A549 (cell line): ENCODE measurements around the gene MYRF.

Experiments used
- CHD2 ChIP-seq: fragments of 150-350 bp; IDR thresholded peaks from 2 replicates; pipeline ENCODE4 v1.6.1; 2014; ENCODE audit warnings: low read length; ENCODE audit not compliant: partially characterized antibody
- CTCF ChIP-seq: fragments of >200 bp; sonication (Bioruptor Twin); formaldehyde crosslinking; IDR thresholded peaks from 3 replicates; pipeline ENCODE4 v1.5.1; 2016
- EP300 ChIP-seq, 2 experiments: fragments of >200 bp; sonication (Bioruptor Twin); formaldehyde crosslinking; IDR thresholded peaks; 2 replicates in 1 of 2; 3 replicates in 1 of 2; pipeline ENCODE4 v1.6.1; 2016 to 2017
- JUNB ChIP-seq: fragments of >200 bp; sonication (Bioruptor Twin); formaldehyde crosslinking; IDR thresholded peaks from 2 replicates; pipeline ENCODE4 v1.6.1; 2016
- RCOR1 ChIP-seq: fragments of 150-350 bp; IDR thresholded peaks from 2 replicates; pipeline ENCODE4 v1.6.1; 2014; ENCODE audit warnings: antibody characterized with exemption, low read length, low read depth
- SMC3 ChIP-seq: fragments of >200 bp; sonication (Bioruptor Twin); formaldehyde crosslinking; IDR thresholded peaks from 3 replicates; pipeline ENCODE4 v1.6.1; 2018; ENCODE audit warnings: inconsistent platforms

- no peak for TF ChIP-seq CHD2
- no peak for TF ChIP-seq CTCF
- TF ChIP-seq RCOR1 = no peak
- TF ChIP-seq EP300 (IDR thresholded peaks at IDR 0.05) = no peak
- no peak for TF ChIP-seq SMC3
- TF ChIP-seq JUNB = no peak
Observed at GRCh38 chr11:61725781-61726231, 26.6 kb upstream of the MYRF start.
